Neutrophil (primary cell): ENCODE data around the gene WNT9A.
"Not testable (repeated sequence)": the region's sequence is repeated elsewhere in the genome, so short reads cannot be mapped to it uniquely, and the experiment has no call there.

Experiments
- H3K27ac ChIP-seq: fragments of 200-600 bp; sonication (generic); 2 replicates; pipeline ENCODE4 v1.5.1; 2016; ENCODE audit warnings: mild to moderate bottlenecking, moderate library complexity
- H3K27me3 ChIP-seq: fragments of 200-600 bp; sonication (generic); 2 replicates; pipeline ENCODE4 v1.6.0; 2016; ENCODE audit warnings: mild to moderate bottlenecking
- H3K36me3 ChIP-seq: fragments of 200-600 bp; sonication (generic); 2 replicates; pipeline ENCODE4 v1.5.1; 2017
- H3K4me1 ChIP-seq, 2 experiments: fragments of 200-600 bp in 1 of 2; sonication (generic) in 1 of 2; 1 replicate in 1 of 2; 2 replicates in 1 of 2; pipeline versions ENCODE4 v1.5.1 to v1.6.1; 2013 to 2016; ENCODE audit warnings: low read depth in 1 of 2, low read length in 1 of 2, mild to moderate bottlenecking in 1 of 2, moderate library complexity in 1 of 2; ENCODE audit not compliant: control insufficient read depth in 1 of 2, insufficient read depth in 1 of 2
- H3K4me3 ChIP-seq, 2 experiments: fragments of 200-600 bp in 1 of 2; sonication (generic) in 1 of 2; 1 replicate in 1 of 2; 2 replicates in 1 of 2; pipeline ENCODE4 v1.5.1; 2013 to 2016; ENCODE audit warnings: low read depth in 1 of 2, low read length in 1 of 2, mild to moderate bottlenecking in 1 of 2, moderate library complexity in 1 of 2
- H3K9me3 ChIP-seq: fragments of 200-600 bp; sonication (generic); 2 replicates; pipeline ENCODE4 v1.5.1; 2016
- TF ChIP-seq, protein P1 (sequence below): fragments of 200-600 bp; sonication (generic); IDR thresholded peaks from 2 replicates; pipeline ENCODE4 v1.5.1; 2016; ENCODE audit warnings: antibody characterized with exemption

The WNT9A gene

DNA sequence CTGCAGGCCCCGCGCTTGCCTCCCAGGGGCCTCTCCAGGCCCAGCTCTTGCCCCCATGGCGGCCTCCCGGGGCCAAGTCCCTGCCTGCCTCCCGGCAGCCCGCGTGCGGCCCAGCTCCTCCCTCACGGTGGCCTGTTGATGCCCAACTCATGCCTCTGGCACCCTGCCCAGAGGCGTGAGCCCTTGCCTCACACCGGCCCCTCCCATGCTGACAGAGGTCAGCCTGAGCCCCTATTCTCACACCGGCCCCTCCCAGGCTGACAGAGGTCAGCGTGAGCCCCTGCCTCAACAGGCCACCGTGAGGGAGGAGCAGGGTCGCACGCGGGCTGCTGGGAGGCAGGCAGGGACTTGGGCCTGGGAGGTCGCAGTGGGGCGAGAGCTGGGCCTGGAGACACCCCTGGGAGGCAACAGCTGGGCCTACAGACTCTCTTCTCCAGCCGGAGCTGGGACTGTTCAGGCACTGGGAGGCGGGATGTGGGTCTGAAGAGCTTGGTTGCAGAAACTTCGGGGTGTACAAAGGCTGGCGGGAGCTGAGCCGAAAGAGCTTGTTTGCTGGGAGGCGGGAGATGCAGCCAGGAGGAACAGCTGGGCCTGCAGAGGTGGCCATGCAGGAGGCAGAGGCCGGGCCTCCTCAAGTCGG, 24.0 kb upstream of the WNT9A start:
- not testable (repeated sequence) for H3K9me3 ChIP-seq, H3K27me3 ChIP-seq, H3K27ac ChIP-seq, H3K36me3 ChIP-seq, H3K4me1 ChIP-seq, H3K4me3 ChIP-seq

DNA sequence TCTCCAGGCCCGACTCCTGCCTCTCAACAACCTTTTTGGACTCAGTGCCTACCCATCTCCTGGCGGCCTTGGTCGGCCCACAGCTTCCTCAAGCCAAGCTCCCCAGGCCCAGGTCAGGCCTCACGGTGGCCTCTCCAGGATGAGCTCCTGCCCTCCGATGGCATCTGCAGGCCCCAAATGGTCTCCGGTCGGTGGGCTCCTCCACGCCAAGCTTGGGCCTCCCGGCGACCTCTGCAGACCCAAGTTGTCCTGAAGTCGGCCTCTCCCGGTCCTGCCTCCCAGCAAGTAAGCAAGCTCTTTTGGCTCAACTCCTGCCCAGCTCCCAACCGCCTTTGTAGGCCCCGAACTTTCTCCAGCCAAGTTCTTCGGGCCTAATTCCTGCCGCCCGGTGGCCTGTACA, 23.5 kb upstream of the WNT9A start:
- H3K4me1 ChIP-seq, H3K36me3 ChIP-seq, H3K27ac ChIP-seq, H3K27me3 ChIP-seq, H3K9me3 ChIP-seq, H3K4me3 ChIP-seq: not testable (repeated sequence)

DNA sequence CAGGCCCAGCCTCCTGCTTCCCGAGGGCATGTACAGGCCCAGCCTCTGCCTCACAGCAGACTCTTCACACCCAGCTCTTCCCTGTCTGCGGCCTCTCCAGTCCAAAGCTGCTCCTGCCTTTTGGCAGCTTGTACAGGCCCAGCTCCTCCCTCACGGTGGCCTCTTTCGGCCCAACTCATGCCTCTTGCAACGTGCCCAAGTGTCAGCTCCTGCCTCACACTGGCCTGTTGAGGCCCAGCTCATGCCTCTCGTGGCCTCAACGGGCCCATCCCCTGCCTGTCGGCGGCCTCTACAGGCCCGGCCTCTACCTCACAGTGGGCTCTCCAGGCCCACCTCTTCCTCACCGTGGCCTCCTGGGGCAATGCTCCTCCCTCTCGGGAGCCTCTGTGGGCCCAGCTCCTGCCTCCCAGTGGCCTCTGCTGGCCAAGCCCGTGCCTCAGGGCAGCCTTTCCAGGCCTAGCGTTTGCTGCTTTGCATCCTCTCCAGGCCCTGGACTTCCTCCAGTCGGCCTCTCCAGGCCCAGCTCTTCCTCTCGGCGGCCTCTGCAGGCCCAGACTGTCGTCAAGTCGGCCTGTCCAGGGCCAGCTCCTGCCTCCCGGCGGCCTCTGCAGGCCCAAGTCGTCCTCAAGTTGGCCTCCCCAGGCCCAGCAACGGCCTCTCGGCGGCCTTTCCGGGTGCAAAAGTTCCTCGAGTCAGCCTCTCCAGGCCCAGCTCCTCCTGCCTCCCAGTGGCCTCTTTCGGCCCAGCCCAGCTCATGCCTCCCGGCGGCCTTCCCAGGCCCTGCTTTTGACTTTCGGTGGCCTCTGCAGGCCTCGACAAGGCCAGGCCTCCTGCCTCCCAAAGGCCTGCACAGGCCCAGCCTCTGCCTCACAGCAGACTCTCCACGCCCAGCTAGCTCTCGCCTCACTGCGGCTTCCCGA, 22.6 kb upstream of the WNT9A start:
- H3K27ac ChIP-seq, H3K36me3 ChIP-seq, H3K4me1 ChIP-seq, H3K9me3 ChIP-seq, H3K27me3 ChIP-seq, H3K4me3 ChIP-seq: not testable (repeated sequence)

DNA sequence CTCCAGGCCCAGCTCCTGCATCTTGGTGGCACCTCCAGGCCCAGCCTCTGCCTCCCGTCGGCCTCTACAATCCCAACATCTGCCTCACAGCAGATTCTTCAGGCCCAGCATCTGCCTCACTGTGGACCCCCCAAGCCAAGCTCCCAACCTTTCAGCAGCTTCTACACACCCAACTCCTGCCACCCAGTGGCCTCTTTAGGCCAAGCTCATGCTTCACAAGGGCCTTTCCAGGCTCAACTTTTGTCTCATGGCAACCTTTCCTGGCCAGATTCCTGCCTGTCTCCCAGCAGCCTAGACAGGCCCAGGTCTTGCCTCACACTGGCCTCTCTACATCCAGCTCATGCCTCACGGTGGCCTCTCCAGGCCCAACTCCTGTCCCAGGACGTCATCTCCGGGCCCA, 20.1 kb upstream of the WNT9A start:
- not testable (repeated sequence) for H3K27ac ChIP-seq, H3K4me3 ChIP-seq, H3K36me3 ChIP-seq, H3K27me3 ChIP-seq, H3K4me1 ChIP-seq, H3K9me3 ChIP-seq

DNA sequence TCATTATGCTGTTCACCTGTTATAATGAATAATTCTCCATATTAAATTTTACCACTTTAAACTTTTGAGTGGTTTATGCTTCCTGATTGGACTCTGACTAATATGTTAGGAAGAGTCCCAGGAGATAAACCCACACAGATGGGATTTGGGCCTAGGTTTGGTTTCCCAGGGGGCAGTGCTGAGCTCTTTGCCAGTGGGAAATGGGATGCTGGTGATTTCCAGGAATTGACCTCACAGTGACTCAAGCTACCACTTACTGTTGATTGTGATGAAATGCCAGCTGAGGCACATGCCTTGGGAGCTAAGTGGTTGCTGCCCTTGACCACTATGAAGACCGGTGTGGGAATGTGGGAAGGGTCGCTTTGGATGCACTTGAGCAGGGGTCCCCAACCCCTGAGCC, 19.0 kb upstream of the WNT9A start:
- not testable (repeated sequence) for H3K4me1 ChIP-seq, H3K36me3 ChIP-seq, H3K27me3 ChIP-seq, H3K4me3 ChIP-seq, H3K27ac ChIP-seq, H3K9me3 ChIP-seq

DNA sequence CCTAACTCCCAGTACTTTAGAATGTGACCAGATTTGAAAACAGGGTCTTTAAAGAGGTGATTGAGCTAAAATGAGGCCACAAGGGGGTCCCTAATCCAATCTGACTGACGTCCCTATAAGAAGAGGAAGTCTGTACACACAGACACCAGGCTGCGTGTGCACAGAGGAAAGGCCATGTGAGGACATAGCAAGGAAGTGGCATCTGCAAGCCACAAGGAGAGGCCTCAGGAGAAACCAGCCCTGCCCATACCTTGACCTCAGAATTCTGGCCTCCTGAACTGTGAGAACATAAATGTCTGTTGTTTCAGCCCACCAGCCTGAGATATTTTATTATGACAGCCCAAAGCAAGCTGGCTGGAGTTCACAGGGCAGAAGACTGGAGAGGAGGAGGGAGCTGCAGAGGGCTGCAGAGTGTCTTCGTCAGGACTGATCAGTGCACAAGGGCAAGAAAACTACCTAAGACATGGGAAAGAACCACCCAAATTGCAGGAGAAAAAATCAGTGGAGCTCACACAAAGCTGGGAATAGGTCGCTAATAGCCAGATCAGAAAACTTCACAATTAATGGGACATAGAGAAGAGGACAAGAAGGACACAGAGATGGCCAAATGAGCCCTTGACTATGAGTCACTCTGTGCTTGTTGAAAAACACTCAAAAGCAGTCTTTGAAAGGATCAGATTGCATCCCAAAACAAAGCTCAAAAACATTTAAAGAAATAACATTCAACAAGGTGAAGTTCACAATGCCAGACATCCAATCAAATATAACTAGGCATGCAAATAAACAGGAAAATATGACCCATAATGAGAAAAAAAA, 14.1 kb upstream of the WNT9A start:
- Histone ChIP-seq H3K4me1 (peaks cover 5 to 7% of the 10 kb centered on the region in 2 experiments), H3K27me3 (peaks cover 19% of the 10 kb centered on the region), H3K9me3 (no peaks in the 10 kb centered on the region), H3K36me3 (no peaks in the 10 kb centered on the region), H3K27ac (no peak overlapping the region), H3K4me3 (no peak overlapping the region)
- TF ChIP-seq, protein P1, sequence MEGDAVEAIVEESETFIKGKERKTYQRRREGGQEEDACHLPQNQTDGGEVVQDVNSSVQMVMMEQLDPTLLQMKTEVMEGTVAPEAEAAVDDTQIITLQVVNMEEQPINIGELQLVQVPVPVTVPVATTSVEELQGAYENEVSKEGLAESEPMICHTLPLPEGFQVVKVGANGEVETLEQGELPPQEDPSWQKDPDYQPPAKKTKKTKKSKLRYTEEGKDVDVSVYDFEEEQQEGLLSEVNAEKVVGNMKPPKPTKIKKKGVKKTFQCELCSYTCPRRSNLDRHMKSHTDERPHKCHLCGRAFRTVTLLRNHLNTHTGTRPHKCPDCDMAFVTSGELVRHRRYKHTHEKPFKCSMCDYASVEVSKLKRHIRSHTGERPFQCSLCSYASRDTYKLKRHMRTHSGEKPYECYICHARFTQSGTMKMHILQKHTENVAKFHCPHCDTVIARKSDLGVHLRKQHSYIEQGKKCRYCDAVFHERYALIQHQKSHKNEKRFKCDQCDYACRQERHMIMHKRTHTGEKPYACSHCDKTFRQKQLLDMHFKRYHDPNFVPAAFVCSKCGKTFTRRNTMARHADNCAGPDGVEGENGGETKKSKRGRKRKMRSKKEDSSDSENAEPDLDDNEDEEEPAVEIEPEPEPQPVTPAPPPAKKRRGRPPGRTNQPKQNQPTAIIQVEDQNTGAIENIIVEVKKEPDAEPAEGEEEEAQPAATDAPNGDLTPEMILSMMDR = no peak

DNA sequence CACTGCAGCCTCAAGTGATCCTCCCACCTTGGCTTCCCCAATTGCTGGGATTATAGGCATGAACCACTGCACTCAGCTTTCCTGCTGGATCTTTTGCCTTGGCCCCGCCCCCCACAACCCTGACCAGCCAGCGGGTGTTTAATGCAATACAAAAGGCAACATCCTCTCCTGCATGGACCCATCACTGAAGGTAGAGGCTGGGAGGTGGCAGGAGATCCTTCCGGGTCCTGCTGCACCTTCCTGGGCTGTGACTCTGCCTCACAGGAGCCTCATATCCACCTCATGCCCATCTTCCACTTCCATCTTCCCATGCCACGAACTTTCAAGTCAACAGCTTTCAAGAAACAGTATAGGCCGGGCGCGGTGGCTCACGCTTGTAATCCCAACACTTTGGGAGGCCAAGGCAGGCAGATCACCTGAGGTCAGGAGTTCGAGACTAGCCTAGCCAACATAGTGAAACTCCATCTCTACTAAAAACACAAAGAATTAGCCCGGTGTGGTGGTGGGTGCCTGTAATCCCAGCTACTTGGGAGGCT, 11.7 kb upstream of the WNT9A start:
- no peaks in the 10 kb centered on the region for H3K9me3 ChIP-seq
- H3K36me3 ChIP-seq = no peaks in the 10 kb centered on the region
- H3K27ac ChIP-seq = no peak overlapping the region
- peaks cover 5 to 7% of the 10 kb centered on the region in 2 experiments for H3K4me1 ChIP-seq
- H3K4me3 ChIP-seq = no peak overlapping the region
- TF ChIP-seq, protein P1 = no peak
- peaks cover 43% of the 10 kb centered on the region for H3K27me3 ChIP-seq
